SK-N-SH treated with all-trans-retinoic acid at 6 μM for 48 hours (cell line): Measurements from ENCODE around the gene GPATCH1.

Experiments used
- ATAC-seq: fragments of 200-7000 bp; cut with Tn5 transposase; 3 replicates; pipeline ENCODE4 v1.9.1; 2020; ENCODE audit warnings: mild to moderate bottlenecking, moderate library complexity
- ARNTL ChIP-seq: fragments of 450-650 bp; formaldehyde crosslinking; IDR thresholded peaks from 2 replicates; pipeline ENCODE4 v1.5.0; 2020; ENCODE audit warnings: low read depth, mild to moderate bottlenecking, moderate library complexity, borderline replicate concordance
- BACH2 ChIP-seq: fragments of 250-450 bp; sonication (Bioruptor Pico); IDR thresholded peaks from 2 replicates; pipeline ENCODE4 v1.9.0; 2021; ENCODE audit warnings: mild to moderate bottlenecking, borderline replicate concordance
- CSDC2 ChIP-seq: fragments of 250-450 bp; sonication (Bioruptor Pico); IDR thresholded peaks from 2 replicates; pipeline ENCODE4 v1.5.0; 2020; ENCODE audit warnings: mild to moderate bottlenecking, moderate library complexity
- ESRRG ChIP-seq: fragments of 250-450 bp; sonication (Bioruptor Pico); IDR thresholded peaks from 2 replicates; pipeline ENCODE4 v1.6.1; 2021; ENCODE audit warnings: mild to moderate bottlenecking
- GLIS3 ChIP-seq: fragments of 250-450 bp; sonication (Bioruptor Pico); IDR thresholded peaks from 2 replicates; pipeline ENCODE4 v1.5.0; 2020; ENCODE audit warnings: mild to moderate bottlenecking, moderate library complexity
- ISL1 ChIP-seq: fragments of 250-450 bp; sonication (Bioruptor Pico); IDR thresholded peaks from 2 replicates; pipeline ENCODE4 v2.1.2; 2022; ENCODE audit warnings: mild to moderate bottlenecking, moderate library complexity
- OSR1 ChIP-seq: fragments of 250-450 bp; sonication (Bioruptor Pico); IDR thresholded peaks from 2 replicates; pipeline ENCODE4 v1.8.0; 2022; ENCODE audit warnings: moderate library complexity, mild to moderate bottlenecking, inconsistent platforms
- PPARA ChIP-seq: fragments of 250-450 bp; sonication (Bioruptor Pico); IDR thresholded peaks from 2 replicates; pipeline ENCODE4 v1.5.0; 2020; ENCODE audit warnings: mild to moderate bottlenecking, borderline replicate concordance
- RARB ChIP-seq: fragments of 250-450 bp; sonication (Bioruptor Pico); IDR thresholded peaks from 2 replicates; pipeline ENCODE4 v1.8.0; 2021; ENCODE audit warnings: mild to moderate bottlenecking, moderate library complexity
- TCF4 ChIP-seq: fragments of 250-450 bp; sonication (Bioruptor Pico); IDR thresholded peaks from 2 replicates; pipeline ENCODE4 v1.8.0; 2021; ENCODE audit warnings: mild to moderate bottlenecking, moderate library complexity, borderline replicate concordance
- TSHZ2 ChIP-seq: fragments of 250-450 bp; sonication (Bioruptor Pico); IDR thresholded peaks from 2 replicates; pipeline ENCODE4 v1.5.0; 2020; ENCODE audit warnings: mild to moderate bottlenecking, moderate library complexity
- ZC3H10 ChIP-seq: fragments of 250-450 bp; sonication (Bioruptor Pico); IDR thresholded peaks from 2 replicates; pipeline ENCODE4 v1.5.1; 2021; ENCODE audit warnings: mild to moderate bottlenecking, moderate library complexity
- ZFP3 ChIP-seq: fragments of 250-450 bp; sonication (Bioruptor Pico); IDR thresholded peaks from 2 replicates; pipeline ENCODE4 v1.5.0; 2020; ENCODE audit warnings: mild to moderate bottlenecking, moderate library complexity
- ZFP30 ChIP-seq: fragments of 450-650 bp; formaldehyde crosslinking; IDR thresholded peaks from 2 replicates; pipeline ENCODE4 v1.5.0; 2022; ENCODE audit warnings: mild to moderate bottlenecking, moderate library complexity
- ZNF565 ChIP-seq: fragments of 450-650 bp; formaldehyde crosslinking; conservative IDR thresholded peaks from 2 replicates; pipeline ENCODE4 v1.5.0; 2020; ENCODE audit warnings: low read depth, mild to moderate bottlenecking, moderate library complexity
- ZNF70 ChIP-seq: fragments of 450-650 bp; formaldehyde crosslinking; IDR thresholded peaks from 2 replicates; pipeline ENCODE4 v1.5.0; 2020; ENCODE audit warnings: mild to moderate bottlenecking, moderate library complexity
- ZNF8 ChIP-seq: fragments of 450-650 bp; formaldehyde crosslinking; IDR thresholded peaks from 2 replicates; pipeline ENCODE4 v1.5.0; 2020; ENCODE audit warnings: mild to moderate bottlenecking, moderate library complexity
- TF ChIP-seq, protein P1 (sequence below): fragments of 250-450 bp; sonication (Bioruptor Pico); IDR thresholded peaks from 2 replicates; pipeline ENCODE4 v1.5.1; 2021; ENCODE audit warnings: mild to moderate bottlenecking, moderate library complexity
- TF ChIP-seq, protein P2 (sequence below): fragments of 250-450 bp; sonication (Bioruptor Pico); IDR thresholded peaks from 2 replicates; pipeline ENCODE4 v1.5.1; 2020; ENCODE audit warnings: low read depth, mild to moderate bottlenecking, moderate library complexity
- TF ChIP-seq, protein P3 (sequence below): fragments of 250-450 bp; sonication (Bioruptor Pico); IDR thresholded peaks from 2 replicates; pipeline ENCODE4 v1.8.0; 2020; ENCODE audit warnings: mild to moderate bottlenecking, moderate library complexity, borderline replicate concordance
- TF ChIP-seq, protein P4 (sequence below): fragments of 250-450 bp; sonication (Bioruptor Pico); IDR thresholded peaks from 2 replicates; pipeline ENCODE4 v1.8.0; 2021; ENCODE audit warnings: low read depth, mild to moderate bottlenecking, moderate library complexity, borderline replicate concordance

GPATCH1 gene

GRCh38 chr19:33147538-33147937 is 66.6 kb downstream of the GPATCH1 start:
- TF ChIP-seq, protein P1, sequence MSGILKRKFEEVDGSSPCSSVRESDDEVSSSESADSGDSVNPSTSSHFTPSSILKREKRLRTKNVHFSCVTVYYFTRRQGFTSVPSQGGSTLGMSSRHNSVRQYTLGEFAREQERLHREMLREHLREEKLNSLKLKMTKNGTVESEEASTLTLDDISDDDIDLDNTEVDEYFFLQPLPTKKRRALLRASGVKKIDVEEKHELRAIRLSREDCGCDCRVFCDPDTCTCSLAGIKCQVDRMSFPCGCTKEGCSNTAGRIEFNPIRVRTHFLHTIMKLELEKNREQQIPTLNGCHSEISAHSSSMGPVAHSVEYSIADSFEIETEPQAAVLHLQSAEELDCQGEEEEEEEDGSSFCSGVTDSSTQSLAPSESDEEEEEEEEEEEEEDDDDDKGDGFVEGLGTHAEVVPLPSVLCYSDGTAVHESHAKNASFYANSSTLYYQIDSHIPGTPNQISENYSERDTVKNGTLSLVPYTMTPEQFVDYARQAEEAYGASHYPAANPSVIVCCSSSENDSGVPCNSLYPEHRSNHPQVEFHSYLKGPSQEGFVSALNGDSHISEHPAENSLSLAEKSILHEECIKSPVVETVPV (CRISPR knock-in tag): no peak
- TF ChIP-seq, protein P2, sequence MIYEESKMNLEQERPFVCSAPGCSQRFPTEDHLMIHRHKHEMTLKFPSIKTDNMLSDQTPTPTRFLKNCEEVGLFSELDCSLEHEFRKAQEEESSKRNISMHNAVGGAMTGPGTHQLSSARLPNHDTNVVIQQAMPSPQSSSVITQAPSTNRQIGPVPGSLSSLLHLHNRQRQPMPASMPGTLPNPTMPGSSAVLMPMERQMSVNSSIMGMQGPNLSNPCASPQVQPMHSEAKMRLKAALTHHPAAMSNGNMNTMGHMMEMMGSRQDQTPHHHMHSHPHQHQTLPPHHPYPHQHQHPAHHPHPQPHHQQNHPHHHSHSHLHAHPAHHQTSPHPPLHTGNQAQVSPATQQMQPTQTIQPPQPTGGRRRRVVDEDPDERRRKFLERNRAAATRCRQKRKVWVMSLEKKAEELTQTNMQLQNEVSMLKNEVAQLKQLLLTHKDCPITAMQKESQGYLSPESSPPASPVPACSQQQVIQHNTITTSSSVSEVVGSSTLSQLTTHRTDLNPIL (CRISPR knock-in tag): no peak
- TF ChIP-seq GLIS3 (no peak), ZFP30 (no peak), TSHZ2 (CRISPR knock-in tag) (no peak), ZFP3 (CRISPR knock-in tag) (no peak), ZNF70 (CRISPR knock-in tag) (no peak), ZC3H10 (CRISPR knock-in tag) (no peak), OSR1 (no peak), CSDC2 (CRISPR knock-in tag) (no peak), ZNF8 (CRISPR knock-in tag) (no peak), PPARA (CRISPR knock-in tag) (no peak), ARNTL (no peak), ZNF565 (CRISPR knock-in tag) (no peak), BACH2 (CRISPR knock-in tag) (no peak), RARB (no peak), TCF4 (CRISPR knock-in tag) (no peak), ESRRG (CRISPR knock-in tag) (no peak)
- TF ChIP-seq, protein P3, sequence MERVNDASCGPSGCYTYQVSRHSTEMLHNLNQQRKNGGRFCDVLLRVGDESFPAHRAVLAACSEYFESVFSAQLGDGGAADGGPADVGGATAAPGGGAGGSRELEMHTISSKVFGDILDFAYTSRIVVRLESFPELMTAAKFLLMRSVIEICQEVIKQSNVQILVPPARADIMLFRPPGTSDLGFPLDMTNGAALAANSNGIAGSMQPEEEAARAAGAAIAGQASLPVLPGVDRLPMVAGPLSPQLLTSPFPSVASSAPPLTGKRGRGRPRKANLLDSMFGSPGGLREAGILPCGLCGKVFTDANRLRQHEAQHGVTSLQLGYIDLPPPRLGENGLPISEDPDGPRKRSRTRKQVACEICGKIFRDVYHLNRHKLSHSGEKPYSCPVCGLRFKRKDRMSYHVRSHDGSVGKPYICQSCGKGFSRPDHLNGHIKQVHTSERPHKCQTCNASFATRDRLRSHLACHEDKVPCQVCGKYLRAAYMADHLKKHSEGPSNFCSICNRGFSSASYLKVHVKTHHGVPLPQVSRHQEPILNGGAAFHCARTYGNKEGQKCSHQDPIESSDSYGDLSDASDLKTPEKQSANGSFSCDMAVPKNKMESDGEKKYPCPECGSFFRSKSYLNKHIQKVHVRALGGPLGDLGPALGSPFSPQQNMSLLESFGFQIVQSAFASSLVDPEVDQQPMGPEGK (CRISPR knock-in tag): no peak
- TF ChIP-seq, protein P4, sequence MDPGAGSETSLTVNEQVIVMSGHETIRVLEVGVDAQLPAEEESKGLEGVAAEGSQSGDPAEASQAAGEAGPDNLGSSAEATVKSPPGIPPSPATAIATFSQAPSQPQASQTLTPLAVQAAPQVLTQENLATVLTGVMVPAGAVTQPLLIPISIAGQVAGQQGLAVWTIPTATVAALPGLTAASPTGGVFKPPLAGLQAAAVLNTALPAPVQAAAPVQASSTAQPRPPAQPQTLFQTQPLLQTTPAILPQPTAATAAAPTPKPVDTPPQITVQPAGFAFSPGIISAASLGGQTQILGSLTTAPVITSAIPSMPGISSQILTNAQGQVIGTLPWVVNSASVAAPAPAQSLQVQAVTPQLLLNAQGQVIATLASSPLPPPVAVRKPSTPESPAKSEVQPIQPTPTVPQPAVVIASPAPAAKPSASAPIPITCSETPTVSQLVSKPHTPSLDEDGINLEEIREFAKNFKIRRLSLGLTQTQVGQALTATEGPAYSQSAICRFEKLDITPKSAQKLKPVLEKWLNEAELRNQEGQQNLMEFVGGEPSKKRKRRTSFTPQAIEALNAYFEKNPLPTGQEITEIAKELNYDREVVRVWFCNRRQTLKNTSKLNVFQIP (CRISPR knock-in tag): no peak
- no peak for ATAC-seq

GRCh38 chr19:33150852-33151518 is 70.0 kb downstream of the GPATCH1 start:
- no peak for ATAC-seq
- no peak for TF ChIP-seq TCF4 (CRISPR knock-in tag)

DNA sequence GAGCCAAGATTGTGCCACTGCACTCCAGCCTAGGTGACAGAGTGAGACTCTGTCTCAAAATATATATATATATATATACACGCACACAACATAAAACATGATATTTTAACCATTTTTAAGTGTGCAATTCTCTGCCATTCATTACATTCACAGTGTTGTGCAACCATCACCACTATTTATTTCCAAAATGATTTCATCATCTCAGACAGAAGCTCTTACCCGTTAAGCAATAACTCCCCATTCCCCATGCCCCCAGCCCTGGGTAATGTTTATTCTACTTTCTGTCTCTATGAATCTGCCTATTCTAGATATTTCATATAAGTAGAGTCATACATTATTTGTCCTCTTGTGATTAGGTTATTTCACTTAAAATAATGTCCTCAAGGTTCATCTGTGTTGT is 71.2 kb downstream of the GPATCH1 start:
- ATAC-seq: no peak
- TF ChIP-seq CSDC2 (CRISPR knock-in tag) (no peak), OSR1 (no peak), ZC3H10 (CRISPR knock-in tag) (no peak), ZFP3 (CRISPR knock-in tag) (no peak), TSHZ2 (CRISPR knock-in tag) (no peak), ZNF8 (CRISPR knock-in tag) (no peak), TCF4 (CRISPR knock-in tag) (no peak), RARB (no peak), ISL1 (CRISPR knock-in tag) (no peak), ZNF70 (CRISPR knock-in tag) (no peak), ZFP30 (no peak)
- TF ChIP-seq, protein P2 (CRISPR knock-in tag): no peak
- TF ChIP-seq, protein P1 (CRISPR knock-in tag): no peak
